HG03060 (cell line): Measurements from ENCODE around the gene PCDHB9.
"Not testable (repeated sequence)": the region's sequence is repeated elsewhere in the genome, so short reads cannot be mapped to it uniquely, and the experiment has no call there.

Source experiments
- ATAC-seq: cut with Tn5 transposase; IDR thresholded peaks from one replicate; pipeline ENCODE4 v1.9.1; 2021; ENCODE audit warnings: low read depth, moderate number of reproducible peaks; ENCODE audit not compliant: unreplicated experiment

PCDHB9 gene

GRCh38 chr5:141186897-141187512 is at the start of gene PCDHB9:
PCDHB9 (plus strand) TSS chr5:141187161; CDS start chr5:141187319, 158 bp downstream.
- ATAC-seq: no peak

DNA sequence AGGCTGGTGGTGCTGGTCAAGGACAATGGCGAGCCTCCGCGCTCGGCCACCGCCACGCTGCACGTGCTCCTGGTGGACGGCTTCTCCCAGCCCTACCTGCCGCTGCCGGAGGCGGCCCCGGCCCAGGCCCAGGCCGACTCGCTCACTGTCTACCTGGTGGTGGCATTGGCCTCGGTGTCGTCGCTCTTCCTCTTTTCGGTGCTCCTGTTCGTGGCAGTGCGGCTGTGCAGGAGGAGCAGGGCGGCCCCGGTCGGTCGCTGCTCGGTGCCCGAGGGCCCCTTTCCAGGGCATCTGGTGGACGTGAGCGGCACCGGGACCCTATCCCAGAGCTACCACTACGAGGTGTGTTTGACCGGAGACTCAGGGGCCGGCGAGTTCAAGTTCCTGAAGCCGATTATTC is 49.6 kb upstream of the PCDHB9 start:
- not testable (repeated sequence) for ATAC-seq

DNA sequence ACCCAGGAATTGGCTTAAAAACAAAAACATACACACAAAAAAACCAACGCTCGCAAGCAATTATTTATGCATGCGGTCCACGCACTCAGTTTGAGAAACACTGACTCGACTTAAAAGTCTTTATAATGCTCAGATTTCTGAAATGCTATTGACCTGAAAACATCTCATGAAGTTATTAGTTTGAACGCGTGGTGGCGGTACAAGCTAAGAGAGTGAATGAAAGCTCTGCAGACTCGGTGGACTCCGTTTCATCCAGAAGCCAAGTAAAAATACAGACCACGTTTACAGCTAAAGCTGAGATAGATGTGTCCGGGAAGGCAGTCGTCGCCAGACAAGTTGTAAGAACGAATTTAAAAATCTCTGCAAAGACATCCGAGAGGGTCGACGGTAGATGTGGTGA is 37.1 kb upstream of the PCDHB9 start, which contains the start of gene PCDHB6:
Gene PCDHB6, plus strand, starts transcription at position 246 of the 400 bp plus-strand sequence. CDS start 201 bp downstream, outside the sequence.
- ATAC-seq: no peak

GRCh38 chr5:141150224-141150992 is 36.6 kb upstream of the PCDHB9 start:
- ATAC-seq: no peak

DNA sequence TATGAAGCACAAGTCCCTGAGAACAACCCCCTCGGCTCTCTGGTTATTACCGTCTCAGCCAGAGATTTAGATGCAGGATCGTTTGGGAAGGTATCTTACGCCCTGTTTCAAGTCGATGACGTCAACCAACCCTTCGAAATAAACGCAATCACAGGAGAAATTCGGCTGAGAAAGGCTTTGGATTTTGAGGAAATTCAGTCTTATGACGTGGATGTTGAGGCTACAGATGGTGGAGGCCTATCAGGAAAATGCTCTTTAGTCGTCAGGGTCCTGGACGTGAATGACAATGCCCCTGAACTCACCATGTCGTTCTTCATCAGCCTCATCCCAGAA is 36.0 kb upstream of the PCDHB9 start:
- no peak for ATAC-seq

GRCh38 chr5:141151632-141152031 is 35.3 kb upstream of the PCDHB9 start:
- not testable (repeated sequence) for ATAC-seq

GRCh38 chr5:141152096-141152495 is 34.9 kb upstream of the PCDHB9 start:
- ATAC-seq: not testable (repeated sequence)

- ATAC-seq: no peak
Observed at GRCh38 chr5:141155540-141156374, 31.2 kb upstream of the PCDHB9 start.

- ATAC-seq: not testable (repeated sequence)
Observed at GRCh38 chr5:141157356-141157755, 29.6 kb upstream of the PCDHB9 start.

DNA sequence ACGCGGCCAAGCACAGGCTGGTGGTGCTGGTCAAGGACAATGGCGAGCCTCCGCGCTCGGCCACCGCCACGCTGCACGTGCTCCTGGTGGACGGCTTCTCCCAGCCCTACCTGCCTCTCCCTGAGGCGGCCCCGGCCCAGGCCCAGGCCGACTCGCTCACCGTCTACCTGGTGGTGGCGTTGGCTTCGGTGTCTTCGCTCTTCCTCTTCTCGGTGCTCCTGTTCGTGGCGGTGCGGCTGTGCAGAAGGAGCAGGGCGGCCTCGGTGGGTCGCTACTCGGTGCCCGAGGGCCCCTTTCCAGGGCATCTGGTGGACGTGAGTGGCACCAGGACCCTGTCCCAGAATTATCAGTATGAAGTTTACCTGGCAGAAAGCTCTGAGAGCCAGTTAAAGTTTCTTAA is 29.1 kb upstream of the PCDHB9 start:
- ATAC-seq: not testable (repeated sequence)

DNA sequence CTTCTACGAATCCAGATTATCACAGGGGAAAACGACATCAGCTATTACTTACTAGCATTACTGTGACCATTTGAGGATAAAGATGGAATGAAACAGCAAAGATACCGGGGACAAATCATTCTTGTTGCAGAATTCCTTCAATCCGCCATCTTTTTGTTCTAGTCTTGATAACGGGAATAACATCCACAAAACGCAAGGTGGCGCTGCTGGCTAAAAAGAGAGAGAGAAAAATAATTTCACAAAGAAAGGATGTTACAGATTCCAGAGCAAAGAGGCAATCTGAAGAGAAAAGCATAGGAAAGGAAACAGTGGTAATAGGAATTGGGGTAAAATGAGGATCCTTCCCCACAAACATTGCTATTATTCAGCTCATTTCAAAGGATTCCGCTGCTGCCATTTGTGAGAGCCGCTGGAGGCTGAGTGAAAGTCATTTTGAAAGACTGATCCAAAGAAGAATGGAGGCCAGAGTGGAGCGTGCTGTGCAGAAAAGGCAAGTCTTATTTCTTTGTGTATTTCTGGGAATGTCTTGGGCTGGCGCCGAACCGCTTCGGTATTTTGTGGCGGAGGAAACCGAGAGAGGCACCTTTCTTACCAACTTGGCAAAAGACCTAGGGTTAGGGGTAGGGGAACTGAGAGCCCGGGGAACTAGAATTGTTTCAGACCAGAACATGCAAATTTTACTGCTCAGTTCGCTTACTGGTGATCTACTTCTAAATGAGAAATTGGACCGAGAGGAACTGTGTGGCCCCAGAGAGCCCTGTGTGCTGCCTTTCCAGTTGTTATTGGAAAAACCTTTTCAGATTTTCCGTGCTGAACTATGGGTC is 14.4 kb upstream of the PCDHB9 start, which contains the start of gene PCDHB7:
Gene PCDHB7, plus strand, starts transcription at position 264 of the 824 bp plus-strand sequence. Its CDS starts 192 bp downstream, at position 456.
- no peak for ATAC-seq

DNA sequence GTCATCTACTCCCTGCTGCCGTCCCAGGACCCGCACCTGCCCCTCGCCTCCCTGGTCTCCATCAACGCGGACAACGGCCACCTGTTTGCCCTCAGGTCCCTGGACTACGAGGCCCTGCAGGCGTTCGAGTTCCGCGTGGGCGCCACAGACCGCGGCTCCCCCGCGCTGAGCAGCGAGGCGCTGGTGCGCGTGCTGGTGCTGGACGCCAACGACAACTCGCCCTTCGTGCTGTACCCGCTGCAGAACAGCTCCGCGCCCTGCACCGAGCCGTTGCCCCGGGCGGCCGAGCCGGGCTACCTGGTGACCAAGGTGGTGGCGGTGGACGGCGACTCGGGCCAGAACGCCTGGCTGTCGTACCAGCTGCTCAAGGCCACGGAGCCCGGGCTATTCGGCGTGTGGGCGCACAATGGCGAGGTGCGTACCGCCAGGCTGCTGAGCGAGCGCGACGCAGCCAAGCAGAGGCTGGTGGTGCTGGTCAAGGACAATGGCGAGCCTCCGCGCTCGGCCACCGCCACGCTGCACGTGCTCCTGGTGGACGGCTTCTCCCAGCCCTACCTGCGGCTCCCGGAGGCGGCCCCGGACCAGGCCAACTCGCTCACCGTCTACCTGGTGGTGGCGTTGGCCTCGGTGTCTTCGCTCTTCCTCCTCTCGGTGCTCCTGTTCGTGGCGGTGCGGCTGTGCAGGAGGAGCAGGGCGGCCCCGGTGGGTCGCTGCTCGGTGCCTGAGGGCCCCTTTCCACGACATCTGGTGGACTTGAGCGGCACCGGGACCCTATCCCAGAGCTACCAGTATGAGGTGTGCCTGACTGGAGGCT is 12.5 kb upstream of the PCDHB9 start:
- not testable (repeated sequence) for ATAC-seq

DNA sequence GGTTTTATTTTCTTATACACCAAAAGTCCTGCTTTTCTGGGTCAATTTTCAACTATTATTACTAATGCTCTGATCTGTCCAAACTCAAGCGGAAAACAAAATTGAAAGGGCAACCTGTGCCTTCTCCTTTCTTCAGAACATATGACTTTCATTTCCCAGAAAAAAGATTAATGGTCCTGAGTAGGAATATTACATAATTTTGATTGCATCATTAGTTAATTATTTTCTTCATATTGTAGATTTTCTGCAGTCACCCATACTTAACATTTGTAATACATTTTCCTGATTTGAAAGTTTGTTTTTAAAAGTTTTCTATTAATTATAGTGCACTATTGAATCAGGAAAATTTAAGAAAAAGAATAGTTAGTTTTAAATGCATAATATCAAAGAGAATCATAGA is 11.0 kb upstream of the PCDHB9 start:
- ATAC-seq: no peak

- not testable (repeated sequence) for ATAC-seq
Observed at GRCh38 chr5:141177577-141178191, 9.3 kb upstream of the PCDHB9 start, which contains the start of gene PCDHB8. PCDHB8 (plus strand) TSS chr5:141177790; CDS start chr5:141178035, 245 bp downstream.

DNA sequence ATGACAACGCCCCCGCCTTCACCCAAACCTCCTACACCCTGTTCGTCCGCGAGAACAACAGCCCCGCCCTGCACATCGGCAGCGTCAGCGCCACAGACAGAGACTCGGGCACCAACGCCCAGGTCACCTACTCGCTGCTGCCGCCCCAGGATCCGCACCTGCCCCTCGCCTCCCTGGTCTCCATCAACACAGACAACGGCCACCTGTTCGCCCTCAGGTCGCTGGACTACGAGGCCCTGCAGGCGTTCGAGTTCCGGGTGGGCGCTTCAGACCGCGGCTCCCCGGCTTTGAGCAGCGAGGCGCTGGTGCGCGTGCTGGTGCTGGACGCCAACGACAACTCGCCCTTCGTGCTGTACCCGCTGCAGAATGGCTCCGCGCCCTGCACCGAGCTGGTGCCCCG is 7.6 kb upstream of the PCDHB9 start:
- not testable (repeated sequence) for ATAC-seq

DNA sequence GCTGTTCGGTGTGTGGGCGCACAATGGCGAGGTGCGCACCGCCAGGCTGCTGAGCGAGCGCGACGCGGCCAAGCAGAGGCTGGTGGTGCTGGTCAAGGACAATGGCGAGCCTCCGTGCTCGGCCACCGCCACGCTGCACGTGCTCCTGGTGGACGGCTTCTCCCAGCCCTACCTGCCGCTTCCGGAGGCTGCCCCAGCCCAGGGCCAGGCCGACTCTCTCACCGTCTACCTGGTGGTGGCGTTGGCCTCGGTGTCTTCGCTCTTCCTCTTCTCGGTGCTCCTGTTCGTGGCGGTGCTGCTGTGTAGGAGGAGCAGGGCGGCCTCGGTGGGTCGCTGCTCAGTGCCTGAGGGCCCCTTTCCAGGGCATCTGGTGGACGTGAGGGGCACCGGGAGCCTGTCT is 7.1 kb upstream of the PCDHB9 start:
- ATAC-seq: not testable (repeated sequence)

DNA sequence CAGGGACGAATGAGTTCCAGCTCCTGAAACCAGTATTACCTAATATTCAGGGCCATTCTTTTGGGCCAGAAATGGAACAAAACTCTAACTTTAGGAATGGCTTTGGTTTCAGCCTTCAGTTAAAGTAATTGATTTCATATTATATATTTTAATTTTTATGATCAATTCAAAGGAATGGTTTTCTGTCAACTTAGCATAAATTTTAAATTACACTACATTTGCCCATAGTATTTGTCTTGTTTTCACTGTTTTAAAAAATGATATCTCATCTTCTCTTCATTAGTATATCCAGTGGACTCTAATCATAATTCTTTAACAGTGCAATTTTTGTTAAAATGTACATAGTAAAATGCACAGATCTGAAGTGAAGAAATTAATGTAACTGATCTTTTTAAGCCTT is 6.6 kb upstream of the PCDHB9 start:
- ATAC-seq: no peak

DNA sequence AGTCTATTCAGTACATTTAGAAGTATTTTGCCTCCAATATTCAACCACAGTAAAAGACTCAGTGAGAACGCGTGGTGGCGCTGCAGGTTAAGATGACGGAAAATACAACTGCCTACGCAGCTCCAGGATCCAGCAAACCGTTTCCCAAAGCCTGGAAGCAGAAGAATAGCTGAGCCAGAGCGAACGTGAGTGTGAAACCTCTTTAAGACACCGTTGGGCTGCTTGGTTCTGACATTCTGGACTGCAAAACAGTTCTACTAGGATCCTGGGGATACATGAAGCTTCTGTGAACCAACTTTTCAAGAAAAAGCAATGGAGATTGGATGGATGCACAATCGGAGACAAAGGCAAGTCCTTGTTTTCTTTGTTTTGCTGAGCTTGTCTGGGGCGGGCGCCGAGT is 4.7 kb upstream of the PCDHB9 start, which contains the start of gene PCDHB16:
Gene PCDHB16, plus strand, starts transcription at position 140 of the 400 bp plus-strand sequence. Its CDS starts 173 bp downstream, at position 313.
- no peak for ATAC-seq
